ENCODE results near the gene JPH4. TPM values are rescaled to one million over a fixed set of nuclear protein-coding genes. Genes with fewer than 3 reads are reported as not detected.

Gene JPH4
- polyA plus RNA-seq, 3 donors = 2.2 to 4.1 (median 3.7) TPM

GRCh38 chr14:23577004-23577681, 1.4 kb downstream of the JPH4 start:
- Histone ChIP-seq H3K9ac (ENCODE audit: insufficient read depth, low read length, poor library complexity, severe bottlenecking) (no peak overlapping the region), H3K4me2 (replicated peaks; ENCODE audit: extremely low read depth, low read length, poor library complexity, severe bottlenecking) (peak overlapping the region; percentile 47), H3K36me3 (replicated peaks in 1 of 2; ENCODE audit: control insufficient read depth in 1 of 2, insufficient read depth in 2 of 2, low read length in 2 of 2) (no peaks in the 10 kb centered on the region), H3K4me3 (replicated peaks in 1 of 3; ENCODE audit: low read depth in 2 of 3, low read length in 3 of 3) (peak overlapping the region in 1 of 3 experiments; percentile 43), H3K27ac (ENCODE audit: low read depth in 1 of 2, low read length in 2 of 2) (no peak overlapping the region), H4K20me1 (ENCODE audit: insufficient read depth, low read length) (no peaks in the 10 kb centered on the region), H2AFZ (ENCODE audit: insufficient read depth, low read depth, low read length, poor library complexity, severe bottlenecking) (peak overlapping the region; percentile 48), H3K79me2 (ENCODE audit: insufficient read depth, low read length) (no peaks in the 10 kb centered on the region), H3K9me3 (replicated peaks in 1 of 2; ENCODE audit: control insufficient read depth in 1 of 2, insufficient read depth in 1 of 2, low read length in 2 of 2) (peaks cover 0 to 6% of the 10 kb centered on the region in 2 donors), H3K4me1 (ENCODE audit: control insufficient read depth in 1 of 2, insufficient read depth in 2 of 2, low read length in 2 of 2) (peaks cover 27 to 39% of the 10 kb centered on the region in 2 donors), H3K27me3 (ENCODE audit: control insufficient read depth in 2 of 2, insufficient read depth in 2 of 2, low read length in 2 of 2) (peaks cover 37 to 52% of the 10 kb centered on the region in 2 donors)
- Mint-ChIP-seq H3K27me3 (ENCODE audit: low read depth in 3 of 3) (peaks cover 47 to 64% (median 61%) of the 10 kb centered on the region in 3 donors), H3K4me3 (peak overlapping the region; percentile 45 to 88), H3K36me3 (peaks cover 3 to 7% of the 10 kb centered on the region in 2 donors), H3K4me1 (peaks cover 27% of the 10 kb centered on the region), H3K9me3 (peaks cover 0 to 18% (median 10%) of the 10 kb centered on the region in 7 donors), H3K27ac (peak overlapping the region in 1 of 7 donors; percentile 50)
- TF ChIP-seq CTCF (IDR thresholded peaks at IDR 0.05) = no peak
- intact Hi-C loops (cut with micrococcal nuclease) = no loop called here
- 6% methylated on average over 45 of the region's 67 CpGs for WGBS (ENCODE audit: insufficient coverage)
- DNase-seq = no peak

- Histone ChIP-seq H3K36me3 (replicated peaks in 1 of 2; ENCODE audit: control insufficient read depth in 1 of 2, insufficient read depth in 2 of 2, low read length in 2 of 2) (no peaks in the 10 kb centered on the region), H3K4me2 (replicated peaks; ENCODE audit: extremely low read depth, low read length, poor library complexity, severe bottlenecking) (peak overlapping the region; percentile 73), H3K9ac (ENCODE audit: insufficient read depth, low read length, poor library complexity, severe bottlenecking) (no peak overlapping the region), H3K4me1 (ENCODE audit: control insufficient read depth in 1 of 2, insufficient read depth in 2 of 2, low read length in 2 of 2) (peaks cover 50 to 69% of the 10 kb centered on the region in 2 donors), H3K27me3 (ENCODE audit: control insufficient read depth in 2 of 2, insufficient read depth in 2 of 2, low read length in 2 of 2) (peaks cover 22 to 34% of the 10 kb centered on the region in 2 donors), H3K9me3 (replicated peaks in 1 of 2; ENCODE audit: control insufficient read depth in 1 of 2, insufficient read depth in 1 of 2, low read length in 2 of 2) (peaks cover 0 to 6% of the 10 kb centered on the region in 2 donors), H3K27ac (ENCODE audit: low read depth in 1 of 2, low read length in 2 of 2) (peak overlapping the region; percentile 66 to 81), H3K79me2 (ENCODE audit: insufficient read depth, low read length) (no peaks in the 10 kb centered on the region), H2AFZ (ENCODE audit: insufficient read depth, low read depth, low read length, poor library complexity, severe bottlenecking) (peak overlapping the region; percentile 47), H3K4me3 (replicated peaks in 1 of 3; ENCODE audit: low read depth in 2 of 3, low read length in 3 of 3) (peak overlapping the region in 1 of 3 experiments; percentile 58), H4K20me1 (ENCODE audit: insufficient read depth, low read length) (no peaks in the 10 kb centered on the region)
- no peak for TF ChIP-seq CTCF (IDR thresholded peaks at IDR 0.05)
- H3K36me3 Mint-ChIP-seq = peaks cover 3 to 7% of the 10 kb centered on the region in 2 donors
- H3K27me3 Mint-ChIP-seq (ENCODE audit: low read depth in 3 of 3) = peaks cover 29 to 37% (median 37%) of the 10 kb centered on the region in 3 donors
- intact Hi-C loops (cut with micrococcal nuclease) = no loop called here
- H3K4me3 Mint-ChIP-seq = peak overlapping the region in 1 of 2 donors; percentile 4
- H3K9me3 Mint-ChIP-seq = peaks cover 0 to 16% (median 10%) of the 10 kb centered on the region in 7 donors
- WGBS (ENCODE audit: insufficient coverage) = 94% methylated on average over 5 of the region's 5 CpGs
- peaks cover 47% of the 10 kb centered on the region for H3K4me1 Mint-ChIP-seq
- DNase-seq = no peak
- H3K27ac Mint-ChIP-seq = peak overlapping the region; percentile 85 to 98 (median 94)
These were observed 5.1 kb downstream of the JPH4 start for GRCh38 chr14:23573384-23574015.

All from CD14-positive monocyte (primary cell).